AG09309 (cell line): ENCODE data around the gene SPEN.

Source experiments
- DNase-seq: peaks from one replicate; pipeline ENCODE4 v3.0.0-alpha.2; 2010; ENCODE audit warnings: low read depth
- H3K4me3 ChIP-seq: 2 replicates; pipeline ENCODE4 v1.5.1; 2011; ENCODE audit warnings: mild to moderate bottlenecking, low read depth, low read length, moderate library complexity; ENCODE audit not compliant: control insufficient read depth
- CTCF ChIP-seq: IDR thresholded peaks from 2 replicates; pipeline ENCODE4 v1.5.1; 2011; ENCODE audit warnings: mild to moderate bottlenecking, low read depth, low read length, inconsistent platforms; ENCODE audit not compliant: insufficient read depth, control insufficient read depth; ENCODE audit errors: missing control alignments

The SPEN gene

GRCh38 chr1:15985611-15986297, 138.2 kb downstream of the SPEN start:
- TF ChIP-seq CTCF = no peak
- no peak overlapping the region for H3K4me3 ChIP-seq
- DNase-seq = no peak

- no peak for DNase-seq
- no peak for TF ChIP-seq CTCF
- no peak overlapping the region for H3K4me3 ChIP-seq
Observed at GRCh38 chr1:15988856-15989736, 141.6 kb downstream of the SPEN start.

- no peak overlapping the region for H3K4me3 ChIP-seq
- no peak for DNase-seq
- no peak for TF ChIP-seq CTCF
Observed at GRCh38 chr1:15989776-15990175, 142.3 kb downstream of the SPEN start.
